ENCODE measurements around the gene UBE2C.

UBE2C gene

GRCh38 chr20:45833883-45834796 is 21.7 kb downstream of the UBE2C start:
- DNase-seq, result no peak

DNA sequence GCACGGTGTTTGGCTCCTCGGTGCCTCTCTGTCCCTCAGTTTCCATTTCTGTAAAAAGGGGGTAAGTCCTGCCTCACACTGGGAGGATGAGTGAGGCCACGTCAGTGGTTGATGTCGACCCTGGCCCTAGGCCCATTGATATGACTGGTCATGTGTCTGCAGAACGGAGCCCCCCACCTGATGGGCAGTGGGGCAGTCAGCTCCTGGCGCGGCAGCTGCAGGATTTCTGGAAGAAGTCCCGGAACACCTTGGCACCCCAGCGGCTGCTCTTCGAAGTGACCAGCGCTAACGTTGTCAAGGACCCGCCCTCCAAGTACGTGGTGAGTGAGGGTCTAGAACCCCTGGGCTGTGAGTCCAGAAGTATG is 22.3 kb downstream of the UBE2C start:
- no peak for DNase-seq

DNA sequence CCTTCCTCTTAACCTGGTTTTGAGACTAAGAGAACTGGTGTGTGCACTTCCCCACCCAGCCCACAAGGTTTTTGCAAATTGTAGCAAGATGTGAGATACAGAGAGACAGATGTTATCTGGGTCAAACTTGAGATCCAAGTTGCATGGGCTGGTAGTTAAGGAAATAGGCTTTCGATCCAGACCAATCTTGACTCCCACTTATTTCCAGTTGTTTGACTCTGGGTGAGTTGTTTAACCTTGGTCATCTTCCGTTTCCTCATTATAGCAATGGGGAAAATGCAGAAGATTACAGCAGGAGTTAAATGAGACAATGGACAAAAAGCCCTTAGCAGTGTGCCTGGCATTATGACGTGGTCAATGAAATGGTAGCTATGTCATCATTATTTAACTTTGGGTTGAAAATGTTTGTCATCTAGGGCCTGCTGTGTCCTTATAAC is 22.9 kb downstream of the UBE2C start:
- DNase-seq, result no peak

- no peak for DNase-seq
Measured at GRCh38 chr20:45835825-45836224, 23.4 kb downstream of the UBE2C start.

DNA sequence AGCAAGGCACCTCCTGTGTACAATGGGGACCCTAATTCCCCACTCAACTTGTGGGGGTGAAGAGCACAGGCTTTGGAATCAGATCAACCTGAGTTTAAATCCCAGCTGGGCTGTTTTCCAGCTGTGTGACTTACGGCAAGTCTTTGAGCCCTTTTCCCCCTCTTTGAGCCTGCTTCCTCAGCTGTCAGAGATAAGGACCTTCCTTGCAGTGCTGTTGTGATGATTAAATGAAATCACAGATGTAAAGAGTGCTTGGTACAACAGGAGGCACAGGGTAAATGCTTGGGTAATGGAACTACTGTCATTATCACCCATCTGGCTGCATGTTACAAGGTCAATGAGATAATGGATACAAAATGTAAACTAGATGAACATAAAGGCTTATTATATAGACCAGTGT is 24.4 kb downstream of the UBE2C start:
- DNase-seq, result no peak

GRCh38 chr20:45840700-45841198 is 28.3 kb downstream of the UBE2C start:
- no peak for DNase-seq

DNA sequence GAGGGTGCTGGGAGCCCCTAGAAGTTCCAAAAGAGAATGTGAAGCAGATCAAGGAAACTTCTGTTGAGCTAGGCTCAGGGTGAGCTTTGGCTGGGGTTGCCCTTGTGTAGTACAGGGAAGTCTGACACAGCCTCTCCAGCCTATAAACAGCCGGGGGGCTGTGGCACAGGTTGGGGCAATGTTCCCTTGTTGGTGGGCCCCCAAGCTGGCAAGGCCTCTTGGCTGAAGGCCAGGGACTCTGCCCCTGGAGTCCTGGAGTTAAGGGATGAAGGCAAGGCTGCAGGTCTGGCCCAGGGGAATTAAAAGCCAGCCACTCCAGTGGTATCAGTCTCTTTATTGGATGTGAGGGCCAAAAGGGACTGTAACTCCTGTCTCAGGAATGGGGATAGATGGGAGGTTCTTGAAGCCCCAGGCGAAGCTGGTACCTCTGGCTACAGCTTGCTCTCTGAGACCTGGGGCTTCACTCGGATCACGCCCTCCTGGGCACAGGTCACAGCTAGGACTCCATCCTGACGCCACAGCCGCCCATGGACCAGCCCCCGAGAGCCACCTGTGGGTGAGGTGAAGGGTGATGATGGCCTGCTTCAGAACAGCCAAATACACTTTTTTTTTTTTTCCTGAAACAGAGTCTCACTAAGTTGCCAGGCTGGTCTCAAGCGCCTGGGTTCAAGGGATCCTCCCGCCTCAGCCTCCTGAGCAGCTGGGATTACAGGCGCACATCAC is 29.1 kb downstream of the UBE2C start:
- DNase-seq, result no peak

DNA sequence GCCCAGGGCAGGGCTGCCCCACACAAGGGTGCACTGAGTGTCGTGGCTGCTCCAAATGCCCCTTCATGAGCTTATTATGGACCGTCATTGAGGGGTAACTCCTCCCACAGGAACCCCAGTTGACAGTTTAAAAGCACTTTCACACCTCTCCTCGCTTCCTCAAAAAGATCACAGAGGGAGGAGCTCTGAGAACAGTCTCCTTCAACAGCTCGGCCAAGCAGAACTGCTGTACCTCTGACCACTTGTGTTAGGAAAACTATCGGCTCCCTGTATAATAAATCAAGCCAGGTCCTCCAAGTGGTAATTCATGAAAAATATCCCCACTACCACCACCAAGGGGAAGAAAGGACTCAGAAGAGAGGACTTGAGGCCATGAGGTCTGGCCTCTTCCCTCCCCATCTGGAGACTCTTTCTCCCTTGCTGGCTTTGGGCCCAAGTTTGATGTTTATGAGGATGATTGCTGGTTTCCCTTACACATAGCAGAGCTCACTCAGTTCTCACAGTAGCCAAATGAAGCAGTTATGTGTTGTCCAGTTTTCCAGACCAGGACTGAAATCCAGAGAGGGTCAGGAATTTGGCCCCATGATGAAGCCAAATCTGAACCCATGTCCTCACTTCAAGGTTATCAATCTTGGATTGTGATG is 29.8 kb downstream of the UBE2C start:
- no peak for DNase-seq

- DNase-seq, result no peak
Measured at GRCh38 chr20:45843506-45843905, 31.1 kb downstream of the UBE2C start.

GRCh38 chr20:45845452-45845851 is 33.0 kb downstream of the UBE2C start:
- no peak for DNase-seq

DNA sequence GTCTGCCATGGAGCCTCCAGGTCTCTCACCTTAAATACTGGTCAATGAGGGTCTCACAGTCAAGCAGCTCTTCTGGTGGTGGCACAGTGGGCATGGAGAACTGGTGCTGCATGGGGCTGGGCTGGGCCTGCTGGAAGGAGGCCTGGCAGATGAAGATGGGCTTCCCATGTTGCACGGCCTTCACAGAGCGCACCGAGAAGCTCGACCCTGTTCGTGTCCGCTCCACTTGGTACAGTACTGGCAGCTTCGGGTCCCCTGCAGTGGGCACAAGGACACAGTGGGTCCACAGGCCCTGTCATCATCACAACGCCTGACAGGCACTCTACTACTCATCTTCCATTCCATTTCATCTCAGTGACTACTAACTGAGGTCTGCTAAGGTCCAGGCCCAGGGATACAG is 36.0 kb downstream of the UBE2C start:
- no peak for DNase-seq

DNA sequence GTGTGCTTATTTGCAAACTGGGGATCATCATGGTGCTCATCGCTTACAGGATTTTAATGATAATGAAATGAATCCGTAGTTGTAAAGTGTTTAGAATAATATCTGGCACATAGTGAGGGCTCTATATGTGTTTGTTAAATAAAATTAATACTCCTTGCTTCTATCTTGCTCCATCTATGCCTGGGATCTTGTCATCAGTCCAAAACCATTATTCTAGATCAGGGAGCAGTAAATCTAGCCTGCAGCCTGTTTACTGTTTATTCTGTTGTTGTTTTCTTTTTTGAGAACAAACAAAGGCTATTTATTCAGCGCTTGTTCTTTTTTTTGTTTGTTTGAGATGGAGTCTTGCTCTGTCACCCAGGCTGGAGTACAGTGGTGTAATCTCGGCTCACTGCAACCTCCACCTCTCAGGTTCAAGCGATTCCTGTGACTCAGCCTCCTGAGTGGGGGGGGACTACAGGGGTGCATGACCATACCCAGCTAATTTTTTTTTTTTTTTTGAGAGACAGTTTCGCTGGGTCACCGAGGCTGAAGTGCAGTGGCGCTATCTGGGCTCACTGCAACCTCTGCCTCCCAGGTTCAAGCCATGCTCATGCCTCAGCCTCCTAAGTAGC is 36.6 kb downstream of the UBE2C start:
- DNase-seq, result no peak

GRCh38 chr20:45850238-45850637 is 37.8 kb downstream of the UBE2C start:
- DNase-seq, result no peak

DNA sequence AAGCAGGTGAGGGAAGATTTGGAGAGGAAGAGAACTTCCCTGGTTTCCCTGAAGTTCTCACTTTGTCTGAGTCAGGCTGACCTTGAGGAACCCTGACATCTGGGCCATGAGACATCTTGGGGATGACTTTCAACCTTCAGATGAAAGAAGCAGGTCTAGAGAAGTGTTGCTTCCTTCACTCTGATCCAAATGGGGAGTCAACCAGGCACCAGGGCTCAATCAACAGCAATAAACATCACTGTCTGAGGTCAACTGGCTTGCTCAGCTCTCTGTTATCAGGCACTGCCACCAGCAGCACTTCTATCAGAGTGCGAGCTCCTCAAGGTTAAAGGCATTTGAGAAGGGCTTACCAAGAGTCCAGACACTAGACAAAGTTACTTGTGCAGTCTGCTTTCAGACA is 38.5 kb downstream of the UBE2C start:
- no peak for DNase-seq

- no peak for DNase-seq
Measured at GRCh38 chr20:45851501-45851900, 39.1 kb downstream of the UBE2C start.

- DNase-seq, result no peak
Measured at GRCh38 chr20:45852326-45852725, 39.9 kb downstream of the UBE2C start.

- DNase-seq, result no peak
Measured at GRCh38 chr20:45853484-45853883, 41.0 kb downstream of the UBE2C start.

GRCh38 chr20:45857114-45857881 is 44.9 kb downstream of the UBE2C start, which contains the start of the genes ACOT8 and ZSWIM3:
ACOT8 (minus strand) TSS chr20:45857392; CDS start chr20:45857315, 77 bp downstream.
ZSWIM3 (plus strand) TSS chr20:45857614; CDS start chr20:45857826, 212 bp downstream.
- peak; percentile 86 for DNase-seq

GRCh38 chr20:45857882-45858216 is 45.4 kb downstream of the UBE2C start:
- no peak for DNase-seq

GRCh38 chr20:45859916-45860315 is 47.5 kb downstream of the UBE2C start:
- no peak for DNase-seq

DNA sequence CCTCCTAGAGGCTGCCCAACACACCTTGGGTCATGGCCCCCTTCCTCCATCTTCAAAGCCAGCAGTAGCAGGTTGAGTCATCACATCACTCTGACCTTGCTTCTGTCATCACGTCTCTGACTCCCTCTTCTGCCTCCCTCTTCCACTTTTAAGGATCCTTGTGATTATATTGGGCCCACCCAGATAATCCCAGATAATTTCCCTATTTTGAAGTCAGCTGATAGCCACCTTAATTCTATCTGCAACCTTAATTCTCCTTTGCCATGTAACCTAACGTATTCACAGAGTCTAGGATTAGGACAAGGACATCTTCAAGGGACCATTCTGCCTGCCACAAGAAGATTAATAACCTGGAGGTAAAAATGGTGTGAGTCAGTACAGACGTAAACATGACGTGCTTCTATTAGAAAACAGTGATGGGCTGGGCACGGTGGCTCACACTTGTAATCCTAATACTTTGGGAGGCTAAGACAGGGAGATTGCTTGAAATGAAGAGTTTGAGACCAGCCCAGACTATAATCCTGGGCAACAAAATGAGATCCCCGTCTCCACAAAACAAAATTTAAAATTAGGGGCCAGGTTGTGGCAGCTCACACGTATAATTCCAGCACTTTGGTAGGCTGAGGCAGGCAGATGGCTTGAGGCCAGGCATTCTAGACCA is 48.2 kb downstream of the UBE2C start:
- no peak for DNase-seq

All from effector CD8-positive, alpha-beta T cell (primary cell).